Measurements from ENCODE around the gene ZNF208.
"Not testable (repeated sequence)": the region's sequence is repeated elsewhere in the genome, so short reads cannot be mapped to it uniquely, and the experiment has no call there.

DNA sequence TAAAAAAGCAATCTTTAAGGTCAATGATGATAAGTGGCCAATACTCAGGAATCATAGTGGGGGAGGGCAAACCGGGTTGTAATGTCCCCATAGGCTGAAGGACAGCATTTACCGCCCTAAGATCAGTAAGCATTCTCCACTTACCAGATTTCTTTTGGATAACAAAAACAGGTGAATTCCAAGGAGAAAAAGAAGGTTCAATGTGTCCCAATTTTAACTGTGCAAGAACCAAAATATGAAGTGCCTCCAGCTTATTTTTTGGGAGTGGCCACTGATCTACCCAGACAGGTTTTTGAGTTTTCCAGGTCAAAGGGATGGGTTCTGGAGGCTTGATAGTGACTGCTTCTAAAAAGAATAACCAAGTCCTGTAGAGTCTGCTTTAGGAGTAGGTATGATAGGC, 125.2 kb downstream of the ZNF208 start:
- TF ChIP-seq, protein P1, sequence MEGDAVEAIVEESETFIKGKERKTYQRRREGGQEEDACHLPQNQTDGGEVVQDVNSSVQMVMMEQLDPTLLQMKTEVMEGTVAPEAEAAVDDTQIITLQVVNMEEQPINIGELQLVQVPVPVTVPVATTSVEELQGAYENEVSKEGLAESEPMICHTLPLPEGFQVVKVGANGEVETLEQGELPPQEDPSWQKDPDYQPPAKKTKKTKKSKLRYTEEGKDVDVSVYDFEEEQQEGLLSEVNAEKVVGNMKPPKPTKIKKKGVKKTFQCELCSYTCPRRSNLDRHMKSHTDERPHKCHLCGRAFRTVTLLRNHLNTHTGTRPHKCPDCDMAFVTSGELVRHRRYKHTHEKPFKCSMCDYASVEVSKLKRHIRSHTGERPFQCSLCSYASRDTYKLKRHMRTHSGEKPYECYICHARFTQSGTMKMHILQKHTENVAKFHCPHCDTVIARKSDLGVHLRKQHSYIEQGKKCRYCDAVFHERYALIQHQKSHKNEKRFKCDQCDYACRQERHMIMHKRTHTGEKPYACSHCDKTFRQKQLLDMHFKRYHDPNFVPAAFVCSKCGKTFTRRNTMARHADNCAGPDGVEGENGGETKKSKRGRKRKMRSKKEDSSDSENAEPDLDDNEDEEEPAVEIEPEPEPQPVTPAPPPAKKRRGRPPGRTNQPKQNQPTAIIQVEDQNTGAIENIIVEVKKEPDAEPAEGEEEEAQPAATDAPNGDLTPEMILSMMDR (IDR thresholded peaks at IDR 0.05): not testable (repeated sequence)
- TF ChIP-seq POLR2A (IDR thresholded peaks at IDR 0.05): not testable (repeated sequence)
